Putamen (tissue), 1 donor: ENCODE data around the gene PTPMT1.

Source experiments
- DNase-seq: peaks from one replicate; pipeline ENCODE4 v3.0.0-alpha.2; 2016; ENCODE audit warnings: low spot score

The PTPMT1 gene

DNA sequence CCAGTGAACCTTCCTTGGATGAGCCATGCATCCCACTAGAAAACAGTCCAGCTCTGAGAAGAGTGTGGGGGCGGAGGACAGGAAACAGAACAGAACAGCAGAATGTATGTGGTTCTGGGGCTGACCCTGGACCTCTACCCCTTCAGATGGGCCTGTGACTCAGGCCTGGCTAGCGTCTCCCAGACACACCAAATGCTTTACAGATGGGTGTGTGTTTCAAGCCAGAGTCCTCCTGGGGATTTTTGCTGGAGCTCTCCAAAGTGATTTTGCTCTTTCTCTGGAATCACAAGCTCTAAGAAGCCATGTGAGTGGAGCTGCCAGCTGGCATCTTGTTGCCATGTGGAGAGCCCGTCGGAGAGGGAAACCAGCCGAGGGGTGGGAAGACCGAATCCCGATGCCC, 42.0 kb downstream of the PTPMT1 start:
- DNase-seq = no peak

DNA sequence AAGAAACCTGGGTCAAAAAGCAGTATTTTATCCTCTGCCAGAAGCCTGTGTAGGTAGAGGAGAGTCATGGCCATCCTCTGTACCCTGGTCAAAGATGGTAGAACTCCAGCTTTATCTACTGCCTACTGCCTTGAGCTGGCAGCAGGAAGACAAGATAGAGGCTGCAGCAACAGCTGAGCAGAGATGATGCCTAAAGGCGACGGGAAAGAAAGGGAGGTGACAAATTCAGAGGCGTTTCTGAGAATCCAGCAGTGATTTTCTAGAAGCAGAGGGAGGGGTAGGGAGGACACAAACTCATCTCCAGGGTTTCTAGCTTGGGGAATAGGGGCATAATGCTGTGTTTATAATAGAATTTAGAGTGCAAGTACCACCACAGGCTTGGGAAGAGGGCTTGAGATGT, 44.3 kb downstream of the PTPMT1 start:
- no peak for DNase-seq

- DNase-seq = no peak
Measured at GRCh38 chr11:47611348-47611794, 46.0 kb downstream of the PTPMT1 start.

DNA sequence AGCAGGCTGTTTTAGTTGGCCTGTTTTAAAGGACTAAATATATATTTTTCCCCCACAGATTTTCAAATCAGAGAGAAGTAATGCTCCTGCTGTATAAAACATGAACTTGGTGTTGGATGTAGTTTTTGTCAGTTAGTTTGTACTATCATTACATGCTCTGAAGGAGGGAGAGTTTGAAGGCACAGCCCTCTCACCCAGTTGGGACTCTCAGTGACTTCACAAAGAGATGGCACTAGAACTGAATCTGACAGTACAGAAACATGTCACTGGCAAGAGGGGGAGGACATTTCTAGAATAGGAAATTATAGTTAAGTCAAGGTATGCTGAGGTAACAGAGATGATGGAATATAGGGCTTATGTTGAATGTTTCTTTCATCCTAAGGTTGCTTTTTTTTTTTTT, 49.9 kb downstream of the PTPMT1 start:
- DNase-seq = peak; percentile 81

- DNase-seq = peak; percentile 78
Measured at GRCh38 chr11:47616726-47617416, 51.5 kb downstream of the PTPMT1 start.

- DNase-seq = no peak
Measured at GRCh38 chr11:47617417-47617809, 52.0 kb downstream of the PTPMT1 start.

DNA sequence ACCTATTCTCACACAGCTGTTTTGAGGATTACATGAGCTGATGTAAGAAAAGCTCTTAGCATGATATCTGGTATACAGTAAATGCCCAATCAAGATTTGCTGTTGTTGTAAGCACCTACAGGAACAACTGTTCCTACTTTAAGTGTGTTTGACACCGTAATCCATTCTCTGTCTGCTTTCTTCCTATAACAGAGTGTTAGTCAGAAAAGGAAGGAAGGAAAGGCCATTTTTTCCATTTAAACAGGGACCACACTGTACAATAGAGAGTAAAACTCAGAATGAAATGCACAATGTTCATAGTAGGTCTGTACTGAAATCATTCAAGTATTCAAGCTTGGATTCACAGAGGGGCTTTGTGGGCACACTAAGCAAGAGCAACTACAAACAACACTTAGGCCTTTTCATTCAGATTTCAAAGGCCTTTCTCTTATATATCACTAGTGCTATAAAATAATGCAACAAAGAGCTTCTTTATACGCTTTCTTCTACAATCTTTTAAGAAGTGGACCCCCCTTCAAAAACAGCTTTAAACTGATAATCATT, 55.5 kb downstream of the PTPMT1 start:
- DNase-seq = no peak
